NCI-H146 treated with DMSO at 0.1 percent for 48 hours (cell line): ENCODE data around the gene OR1D5.
A peak's percentile ranks its signal among the peaks of the same experiment; 100 is the strongest.
"Not testable (repeated sequence)": the region's sequence is repeated elsewhere in the genome, so short reads cannot be mapped to it uniquely, and the experiment has no call there.

Experiments
- DNase-seq: peaks from one replicate; lab custom pipeline; 2025; ENCODE audit not compliant: unreplicated experiment; lab: John Stamatoyannopoulos, UW

OR1D5 gene

DNA sequence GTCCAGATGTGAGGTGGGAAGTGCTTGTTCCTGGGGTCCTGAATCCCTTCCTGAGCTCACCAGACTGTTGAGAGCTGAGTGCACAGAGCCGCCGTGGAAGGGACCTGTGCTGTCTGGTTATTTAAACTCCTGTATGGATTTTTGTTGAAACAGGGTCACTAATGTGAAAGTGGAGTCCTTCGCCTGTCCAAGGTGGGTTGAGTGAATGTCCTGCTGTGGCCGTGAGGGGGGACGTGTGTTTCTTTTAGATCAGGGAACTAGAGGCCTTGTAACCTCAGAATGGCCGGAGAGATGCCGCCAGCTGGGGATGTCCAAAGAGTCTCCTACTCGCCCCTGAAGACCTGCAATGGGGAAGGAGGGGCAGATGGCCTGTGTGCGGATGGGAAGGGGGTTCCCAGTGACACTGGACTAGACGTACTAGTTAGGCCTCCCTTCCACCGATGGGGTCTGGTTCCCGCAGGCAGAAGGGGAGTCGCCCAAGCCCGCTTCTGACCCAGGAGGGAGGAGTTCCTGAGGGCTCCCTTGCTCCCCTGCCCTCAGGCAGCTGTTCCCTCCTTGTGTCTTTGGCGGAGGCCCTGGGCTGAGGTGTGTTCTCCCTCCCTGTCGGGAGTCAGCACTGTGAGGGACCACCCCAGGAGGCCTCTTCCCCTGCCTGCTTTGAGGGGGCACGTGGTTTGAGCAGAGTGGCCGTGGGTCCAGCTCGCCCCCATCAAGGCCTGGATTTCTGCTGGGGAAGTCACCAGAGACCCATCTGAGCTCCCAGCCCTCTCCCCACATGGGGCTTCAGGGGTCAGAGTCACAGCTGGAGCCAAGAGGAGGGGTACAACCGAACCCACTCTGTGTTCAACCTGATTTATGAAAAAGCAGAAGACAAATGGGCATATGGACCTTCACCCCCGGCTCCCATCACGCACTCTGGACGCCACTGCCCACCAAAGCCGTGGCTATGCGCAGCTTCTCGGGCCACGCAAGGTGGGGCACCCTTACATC lies 30.9 kb downstream of the OR1D5 start:
- DNase-seq: no peak

DNA sequence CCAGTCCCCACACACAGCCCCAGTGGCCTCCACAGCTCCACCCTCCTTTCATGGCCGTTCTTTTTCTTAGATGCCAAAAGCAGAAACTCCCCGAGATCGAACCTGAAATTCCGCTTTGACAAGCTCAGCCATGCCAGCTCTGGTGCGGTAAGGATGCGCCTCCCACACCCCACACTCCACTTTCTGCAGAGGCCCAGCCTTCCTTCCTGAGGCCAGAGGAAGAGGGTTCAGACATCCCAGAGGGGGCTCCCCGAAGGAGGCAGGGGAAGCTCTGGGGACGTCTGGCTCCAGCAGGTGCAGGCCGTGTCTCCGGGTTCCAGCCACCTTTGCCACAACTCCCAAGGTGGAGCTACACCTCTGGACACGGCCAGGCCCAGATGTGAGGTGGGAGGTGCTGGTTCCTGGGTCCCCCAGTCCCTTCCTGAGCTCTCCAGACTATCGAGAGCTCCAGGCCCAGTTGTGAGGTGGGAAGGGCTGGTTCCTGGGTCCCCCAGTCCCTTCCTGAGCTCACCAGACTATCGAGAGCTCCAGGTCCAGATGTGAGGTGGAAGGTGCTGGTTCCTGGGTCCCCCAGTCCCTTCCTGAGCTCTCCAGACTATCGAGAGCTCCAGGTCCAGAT lies 32.4 kb downstream of the OR1D5 start:
- not testable (repeated sequence) for DNase-seq

DNA sequence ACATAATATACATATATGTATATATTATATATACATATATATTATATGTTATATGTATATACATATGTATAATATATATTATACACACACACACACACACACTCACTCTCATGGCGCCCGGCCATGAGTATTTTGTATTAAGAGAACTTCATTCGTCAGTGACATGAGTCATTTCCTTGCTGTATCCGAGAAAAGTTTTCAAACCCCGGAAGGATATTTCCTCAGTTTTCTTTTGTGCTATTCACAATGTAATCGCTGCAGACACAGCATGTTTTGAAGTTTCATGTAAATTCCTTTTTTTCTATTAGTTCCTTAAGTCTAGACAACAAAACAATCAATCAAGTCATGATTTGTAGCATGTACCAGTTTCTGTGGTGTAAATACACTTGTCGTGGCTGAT lies 33.3 kb downstream of the OR1D5 start:
- DNase-seq: no peak

DNA sequence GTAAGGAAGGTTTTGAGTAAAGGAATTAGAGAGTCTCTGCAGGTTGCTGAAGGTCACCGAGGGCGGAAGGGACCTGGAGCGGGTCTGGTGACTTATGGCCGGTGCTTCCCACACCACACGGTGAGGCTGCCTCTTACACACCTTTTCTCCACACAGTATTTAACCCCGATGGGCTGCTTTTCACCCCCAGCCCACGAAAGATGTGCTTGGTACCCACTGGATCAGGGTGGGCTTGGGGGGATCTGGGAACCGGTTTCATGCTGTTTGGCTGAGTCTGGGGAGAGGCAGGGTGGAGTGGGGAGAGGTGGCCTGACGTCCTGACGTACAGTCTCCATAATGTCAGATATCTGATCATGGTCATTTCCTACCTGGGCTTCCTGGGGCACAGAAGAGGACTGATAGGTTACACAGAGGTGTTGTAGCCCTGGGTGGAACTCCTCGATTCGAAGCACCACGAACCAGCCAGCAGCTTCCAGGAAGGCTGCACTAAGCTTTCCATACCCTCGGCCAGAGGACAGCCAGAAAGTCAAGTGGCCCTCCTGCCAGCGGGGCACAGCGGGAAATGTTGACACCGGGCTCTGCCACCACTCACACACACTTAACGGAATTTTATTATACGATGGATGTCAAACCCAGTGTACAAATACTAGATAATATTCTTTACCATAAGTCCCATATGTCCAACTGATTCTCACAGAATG lies 34.0 kb downstream of the OR1D5 start:
- DNase-seq: no peak

DNA sequence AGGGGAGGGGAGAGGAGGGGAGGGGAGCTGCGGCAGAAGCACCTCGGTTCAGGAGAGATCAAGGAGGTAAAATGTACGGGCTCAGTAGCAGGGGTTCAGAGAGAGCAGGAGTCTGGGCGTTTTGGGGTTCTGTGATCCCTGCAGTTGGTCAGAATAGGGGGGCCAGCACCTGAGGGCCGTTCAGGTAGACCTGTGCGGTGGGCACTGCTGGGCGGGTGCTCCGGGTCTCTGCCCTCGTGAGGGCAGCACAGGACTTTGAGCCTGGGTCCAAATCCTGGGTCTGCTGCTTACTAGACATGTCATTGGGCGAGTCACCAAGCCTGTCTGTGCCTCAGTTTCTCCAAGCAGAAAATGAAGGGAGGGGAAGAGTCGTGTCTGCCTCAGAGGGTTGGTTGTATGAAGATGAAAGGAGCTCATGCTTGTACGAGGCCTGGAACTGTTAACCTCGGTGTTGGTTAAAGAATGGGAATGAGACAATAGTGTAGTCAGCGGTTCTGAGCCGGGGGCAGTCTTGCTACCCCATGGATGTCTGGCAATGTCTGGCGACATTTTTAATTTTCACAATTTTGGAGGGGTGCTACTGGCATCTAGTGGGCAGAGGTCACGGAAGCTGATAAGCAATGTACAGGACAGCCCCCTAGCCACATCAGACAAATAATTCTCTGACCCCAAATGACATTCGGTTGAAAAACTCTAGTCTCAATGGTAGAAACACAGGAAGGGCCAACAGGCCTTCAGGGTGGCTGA lies 35.4 kb downstream of the OR1D5 start:
- no peak for DNase-seq

DNA sequence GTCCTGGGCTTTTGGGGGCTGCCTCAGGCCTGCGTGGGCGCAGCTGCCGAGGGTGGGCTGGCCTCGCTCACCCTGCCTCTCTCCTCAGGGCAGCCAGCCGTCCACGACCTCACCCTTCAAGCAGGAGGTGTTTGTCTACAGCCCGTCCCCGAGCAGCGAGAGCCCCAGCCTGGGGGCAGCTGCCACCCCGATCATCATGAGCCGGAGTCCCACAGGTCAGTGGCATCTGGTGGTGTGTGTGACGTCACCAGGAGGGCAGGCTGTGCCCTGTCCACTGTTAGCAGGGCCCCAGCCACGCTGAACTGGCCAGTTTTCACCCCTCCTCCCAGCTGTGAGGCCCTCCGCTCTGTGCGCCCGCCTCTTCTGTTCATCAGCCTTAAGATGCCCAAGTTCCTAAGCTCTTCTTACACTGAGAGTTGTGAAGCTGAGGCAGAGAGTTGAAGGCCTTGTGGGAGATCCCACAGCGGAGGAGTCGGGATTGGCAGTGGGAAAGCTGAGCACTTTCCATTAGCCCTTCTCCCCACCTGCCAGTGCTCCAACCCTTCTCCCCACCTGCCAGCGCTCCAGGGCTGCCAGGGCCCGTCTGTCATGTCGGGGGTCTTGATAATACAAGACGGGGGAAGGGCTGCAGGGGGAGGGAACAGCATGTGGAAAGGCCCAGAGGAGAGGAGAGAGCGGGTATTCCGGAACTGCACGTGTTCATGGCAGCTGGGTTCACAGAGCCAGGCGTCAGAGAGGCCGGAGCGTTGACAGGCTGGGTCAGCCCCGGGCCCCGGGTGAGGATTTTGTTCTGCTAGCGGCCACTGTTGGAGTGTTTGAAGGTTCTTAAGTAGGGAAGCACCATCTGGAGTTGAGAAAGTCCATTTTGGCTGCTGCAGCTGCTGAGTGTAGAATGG lies 36.3 kb downstream of the OR1D5 start:
- no peak for DNase-seq

DNA sequence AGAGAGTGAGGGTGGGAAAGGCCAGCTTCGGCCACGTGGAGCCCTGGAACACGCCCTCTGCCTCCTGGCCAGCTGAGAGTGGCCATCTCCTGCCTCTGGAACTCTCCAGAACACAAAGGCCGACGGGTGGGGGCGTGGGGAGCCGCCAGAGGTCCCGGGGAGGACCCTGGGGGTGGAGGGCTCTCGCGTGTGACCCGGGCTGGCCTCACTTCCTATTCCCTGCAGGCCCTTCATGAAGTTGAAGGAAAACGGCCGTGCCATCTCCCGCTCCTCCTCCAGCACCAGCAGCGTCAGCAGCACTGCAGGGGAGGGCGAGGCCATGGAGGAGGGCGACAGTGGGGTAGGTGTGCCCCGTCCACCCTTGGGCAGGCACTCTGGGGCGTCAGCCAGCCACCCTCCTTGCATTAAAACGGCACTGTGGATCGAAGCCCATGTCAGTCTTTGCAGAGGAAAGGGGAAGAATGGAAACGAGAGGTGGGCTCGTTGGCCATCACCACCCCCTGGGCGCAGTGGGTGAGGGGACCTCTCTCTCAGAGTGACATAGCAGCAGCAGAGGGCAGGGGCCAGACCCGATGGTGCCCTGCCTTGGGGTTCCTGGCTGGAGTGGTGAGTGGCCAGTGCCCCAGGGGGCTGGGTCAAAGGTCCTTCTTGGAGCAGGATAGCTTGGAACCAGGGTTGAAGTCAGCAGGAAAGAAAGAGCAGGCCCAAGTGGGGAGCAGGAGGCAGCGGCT lies 37.1 kb downstream of the OR1D5 start:
- DNase-seq: no peak

DNA sequence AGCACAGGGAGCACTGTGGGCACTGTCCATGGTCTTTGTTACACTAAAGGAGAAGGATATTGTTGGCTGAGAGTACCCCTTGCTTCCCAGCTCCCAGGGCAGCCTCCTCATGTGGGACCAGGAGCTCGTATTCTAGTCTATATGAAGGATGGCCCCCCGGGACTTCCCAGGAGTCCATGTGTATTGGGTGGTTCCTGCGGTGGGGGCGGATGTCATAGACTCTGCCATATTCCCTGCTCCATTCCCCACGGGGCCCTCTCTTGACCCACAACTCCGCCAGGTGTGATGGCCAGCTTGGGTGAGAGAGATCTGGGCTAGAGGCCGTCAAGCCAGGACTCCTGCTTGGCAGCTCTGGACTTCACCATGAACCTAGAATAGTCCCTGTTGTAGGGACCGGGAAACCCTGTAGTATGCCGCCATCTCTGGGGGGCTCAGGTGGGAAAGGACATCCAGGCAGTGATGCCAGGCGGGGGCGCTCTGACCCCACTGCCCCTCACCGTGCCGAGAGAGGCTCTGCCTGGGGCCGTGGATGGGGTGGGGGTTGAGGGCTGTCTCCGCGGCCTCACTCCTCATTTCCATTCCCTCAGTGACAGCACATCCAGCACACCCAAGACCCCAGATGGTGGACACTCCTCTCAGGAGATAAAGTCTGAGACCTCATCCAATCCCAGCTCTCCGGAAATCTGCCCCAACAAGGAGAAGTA lies 37.8 kb downstream of the OR1D5 start:
- no peak for DNase-seq

DNA sequence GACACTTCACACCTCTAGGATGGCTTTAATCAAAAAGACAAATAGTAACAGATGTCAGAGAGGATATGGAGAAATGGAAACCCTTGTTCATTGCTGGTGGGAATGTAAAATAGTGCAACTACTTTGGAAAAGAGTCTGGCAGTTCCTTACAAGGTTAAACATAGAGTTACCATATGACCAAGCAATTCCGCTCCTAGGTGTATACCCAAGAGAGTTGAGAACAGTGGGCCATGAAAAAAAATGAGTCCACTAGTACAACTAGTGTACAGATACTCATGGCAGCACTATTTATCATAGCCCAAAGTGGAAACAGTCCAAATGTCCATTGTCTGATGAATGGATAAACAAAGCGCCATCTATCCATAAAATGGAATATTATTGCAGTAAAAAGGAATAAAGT lies 39.1 kb downstream of the OR1D5 start:
- DNase-seq: no peak

DNA sequence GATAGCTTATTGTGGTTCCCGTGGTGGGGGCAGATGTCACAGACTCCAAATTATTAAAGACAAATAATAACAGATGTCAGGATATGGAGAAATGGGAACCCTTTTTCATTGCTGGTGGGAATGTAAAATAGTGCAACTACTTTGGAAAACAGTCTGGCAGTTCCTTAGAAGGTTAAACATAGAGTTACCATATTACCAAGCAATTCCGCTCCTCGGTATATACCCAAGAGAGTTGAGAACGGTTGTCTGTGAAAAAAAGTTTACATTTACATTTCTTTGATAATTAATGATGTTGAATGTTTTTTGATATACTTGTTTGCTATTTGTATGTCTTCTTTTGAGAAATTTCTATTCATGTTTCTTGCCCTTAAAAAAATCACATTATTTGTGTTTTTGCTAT lies 41.2 kb downstream of the OR1D5 start:
- DNase-seq: no peak

DNA sequence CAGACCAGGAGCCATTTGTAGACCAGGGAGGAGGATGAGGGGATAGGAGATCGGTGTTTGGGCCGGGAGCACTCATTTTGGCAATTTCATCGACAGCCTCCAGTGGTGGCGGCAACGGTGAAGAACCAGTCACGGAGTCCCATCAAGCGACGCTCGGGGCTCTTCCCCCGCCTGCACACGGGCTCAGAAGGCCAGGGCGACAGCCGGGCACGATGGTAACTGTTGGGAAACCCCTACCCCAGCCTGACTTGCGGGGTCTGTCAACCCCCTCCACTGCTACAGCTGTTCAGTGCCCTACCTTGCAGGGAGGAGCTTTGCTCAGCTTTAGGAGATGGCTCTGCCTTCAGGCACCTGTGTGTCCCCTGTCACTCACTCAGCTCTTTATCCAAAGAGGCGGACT lies 43.0 kb downstream of the OR1D5 start:
- no peak for DNase-seq

DNA sequence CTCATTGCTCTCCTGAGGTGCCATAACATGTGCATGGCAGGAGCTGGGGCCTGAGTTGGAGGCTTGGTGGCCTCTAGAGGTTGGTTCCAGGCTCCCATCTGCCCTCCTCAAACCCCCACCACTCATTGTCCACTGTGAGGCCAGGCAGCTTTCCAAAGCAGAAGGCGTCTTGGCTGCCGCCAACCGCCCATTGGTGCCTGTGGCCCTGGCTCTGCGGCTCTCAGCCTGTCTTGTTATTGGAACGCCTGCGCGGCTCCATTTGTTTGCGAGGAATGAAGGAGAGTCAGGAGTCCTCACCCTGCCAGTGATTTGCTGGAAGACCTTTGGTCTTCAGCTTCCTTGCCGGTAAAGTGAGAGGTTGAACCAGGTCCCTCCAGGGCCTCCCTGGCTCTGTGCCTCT lies 43.6 kb downstream of the OR1D5 start:
- DNase-seq: no peak

DNA sequence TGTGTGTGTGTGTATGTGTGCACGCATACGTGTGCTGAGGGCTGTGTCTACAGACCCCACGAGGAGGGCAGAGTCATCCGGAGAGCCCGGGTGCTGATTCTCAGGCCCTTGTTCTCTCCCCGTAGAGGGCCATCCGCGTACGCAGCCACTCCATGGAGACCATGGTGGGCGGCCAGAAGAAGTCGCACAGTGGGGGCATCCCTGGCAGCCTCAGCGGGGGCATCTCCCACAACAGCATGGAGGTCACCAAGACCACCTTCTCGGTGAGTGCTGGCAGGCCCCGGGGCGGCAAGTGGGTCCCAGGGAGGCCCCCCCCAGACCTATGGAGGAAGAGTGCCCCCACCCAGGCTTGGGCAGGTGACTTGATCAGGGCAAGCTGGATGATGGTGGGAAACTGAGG lies 45.5 kb downstream of the OR1D5 start:
- DNase-seq: no peak

DNA sequence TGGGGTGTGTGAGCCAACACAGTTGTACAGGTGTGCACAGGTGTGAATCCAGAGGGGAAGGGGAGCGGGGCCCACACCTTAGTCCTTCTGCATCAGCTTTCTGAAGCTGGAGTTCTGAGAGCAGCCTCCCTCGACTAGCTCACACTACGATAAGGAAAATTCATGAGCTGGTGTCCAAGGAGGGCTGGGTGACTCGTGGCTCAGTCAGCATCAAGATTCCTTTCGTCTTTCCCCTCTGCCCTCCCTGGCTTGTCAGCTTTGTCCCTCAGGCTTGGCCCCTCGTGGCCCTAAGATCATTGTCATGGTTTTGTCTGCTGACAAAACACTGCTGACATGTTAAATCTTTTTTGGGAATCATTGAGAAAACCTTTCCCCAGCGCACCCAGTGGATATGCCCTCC lies 47.5 kb downstream of the OR1D5 start:
- DNase-seq: no peak

DNA sequence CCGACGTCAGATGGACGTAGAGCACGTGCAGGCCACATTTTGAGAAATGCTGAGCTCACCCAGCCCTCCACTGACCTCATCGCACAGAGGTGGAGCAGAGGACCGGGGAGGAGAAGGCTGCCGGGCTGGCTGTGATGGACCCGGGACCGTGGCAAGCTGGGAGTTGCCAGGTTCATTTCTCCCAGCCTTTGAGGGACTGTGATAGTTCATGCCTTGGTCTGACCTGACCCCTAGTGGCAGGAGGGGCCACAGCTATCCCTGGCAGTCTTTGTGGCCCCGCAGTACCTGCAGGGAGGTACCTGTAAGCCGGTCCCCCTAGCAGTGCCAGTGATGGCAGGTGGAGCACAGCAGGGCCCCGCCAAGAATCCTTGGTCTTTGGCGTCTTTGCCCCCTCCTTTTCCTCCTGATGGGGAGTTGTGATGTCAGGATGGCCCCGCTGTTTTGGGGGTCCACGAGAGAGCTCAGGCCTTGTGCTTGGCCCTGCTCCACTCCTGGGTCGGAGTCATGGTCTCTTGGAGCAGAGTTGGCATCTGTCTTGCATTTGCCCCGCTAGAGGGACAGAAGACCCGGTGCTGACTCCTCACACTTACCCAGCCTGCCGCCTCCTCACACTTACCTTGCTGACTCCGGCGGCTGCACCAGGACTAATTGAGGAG lies 50.4 kb downstream of the OR1D5 start:
- peak; percentile 13 for DNase-seq
